SK-N-SH (cell line): ENCODE data around the gene LGI1. TPM values are rescaled to one million over a fixed set of nuclear protein-coding genes. Genes with fewer than 3 reads are reported as not detected.

Experiments
- CTCF ChIA-PET: fragments of 300-600, 350-600 bp; formaldehyde crosslinking; extraction: SDS; loops from one replicate; lab custom pipeline; 2021; lab: Yijun Ruan, JAX
- POLR2A ChIA-PET: fragments of 350-600 bp; sonication (Branson Sonifier 250); formaldehyde crosslinking; extraction: SDS; loops from one replicate; lab custom pipeline; 2020; ENCODE audit warnings: antibody characterized with exemption, inconsistent platforms; lab: Yijun Ruan, JAX
- DNase-seq: peaks from one replicate; pipeline ENCODE4 v3.0.0; 2012
- H2AFZ ChIP-seq: fragments of 200-600 bp; sonication (generic); 2 replicates; pipeline ENCODE4 v1.8.1; 2016; ENCODE audit warnings: antibody characterized with exemption, mild to moderate bottlenecking, low read depth
- H3F3A ChIP-seq: fragments of 200-600 bp; sonication (generic); replicated peaks from 2 replicates; pipeline ENCODE3; 2016; ENCODE audit warnings: antibody characterized with exemption, mild to moderate bottlenecking; ENCODE audit not compliant: insufficient read depth
- H3K27ac ChIP-seq, 2 experiments: fragments of 200-500 bp in 1 of 2; fragments of 200-600 bp in 1 of 2; sonication (Bioruptor generic) in 1 of 2; sonication (generic), shearing (Covaris generic) in 1 of 2; 2 replicates each; pipeline versions ENCODE4 v1.5.1 to v1.6.1; 2014 to 2016; ENCODE audit warnings: low read depth in 2 of 2, inconsistent platforms in 1 of 2, low read length in 1 of 2, mild to moderate bottlenecking in 1 of 2, mixed read lengths in 1 of 2
- H3K27me3 ChIP-seq: fragments of 200-600 bp; sonication (generic), shearing (Covaris generic); 2 replicates; pipeline ENCODE4 v1.6.1; 2016; ENCODE audit warnings: mixed run types; ENCODE audit not compliant: insufficient read depth
- H3K36me3 ChIP-seq, 2 experiments: fragments of 200-500 bp in 1 of 2; fragments of 200-600 bp in 1 of 2; sonication (Bioruptor generic) in 1 of 2; sonication (generic) in 1 of 2; replicated peaks in 1 of 2; 2 replicates each; pipeline versions ENCODE3 to v1.5.1; 2014 to 2016; ENCODE audit warnings: low read length in 1 of 2, mild to moderate bottlenecking in 1 of 2; ENCODE audit not compliant: insufficient read depth in 2 of 2, control insufficient read depth in 1 of 2
- H3K4me1 ChIP-seq, 2 experiments: fragments of 200-500 bp in 1 of 2; fragments of 200-600 bp in 1 of 2; sonication (Bioruptor generic) in 1 of 2; sonication (generic), shearing (Covaris generic) in 1 of 2; 2 replicates each; pipeline versions ENCODE4 v1.5.1 to v1.6.1; 2014 to 2016; ENCODE audit warnings: low read depth in 1 of 2, low read length in 1 of 2, mixed run types in 1 of 2; ENCODE audit not compliant: insufficient read depth in 2 of 2, control insufficient read depth in 1 of 2
- H3K4me2 ChIP-seq: fragments of 200-600 bp; sonication (generic), shearing (Covaris generic); 2 replicates; pipeline ENCODE4 v1.6.1; 2017; ENCODE audit warnings: mixed run types
- H3K4me3 ChIP-seq, 2 experiments: fragments of 200-500 bp in 1 of 2; fragments of 200-600 bp in 1 of 2; sonication (Bioruptor generic) in 1 of 2; sonication (generic), shearing (Covaris generic) in 1 of 2; 2 replicates each; pipeline versions ENCODE4 v1.5.1 to v1.8.1; 2014 to 2016; ENCODE audit warnings: low read depth in 2 of 2, inconsistent platforms in 1 of 2, low read length in 1 of 2, mild to moderate bottlenecking in 1 of 2, mixed read lengths in 1 of 2, moderate library complexity in 1 of 2
- H3K79me2 ChIP-seq: fragments of 200-600 bp; sonication (generic); 2 replicates; pipeline ENCODE4 v1.8.1; 2017; ENCODE audit warnings: mild to moderate bottlenecking; ENCODE audit not compliant: insufficient read depth
- H3K9ac ChIP-seq: fragments of 200-600 bp; sonication (generic); 2 replicates; pipeline ENCODE4 v1.6.1; 2017; ENCODE audit warnings: mixed run types
- H3K9me2 ChIP-seq: fragments of 200-600 bp; sonication (generic); 2 replicates; pipeline ENCODE4 v1.6.1; 2017; ENCODE audit warnings: mixed run types
- H3K9me3 ChIP-seq: fragments of 200-600 bp; sonication (generic); 2 replicates; pipeline ENCODE4 v1.6.1; 2017; ENCODE audit warnings: mixed run types, mild to moderate bottlenecking, moderate library complexity
- H4K20me1 ChIP-seq: fragments of 200-600 bp; sonication (generic); 2 replicates; pipeline ENCODE4 v1.6.1; 2017; ENCODE audit warnings: mild to moderate bottlenecking, mixed run types; ENCODE audit not compliant: insufficient read depth
- CHD2 ChIP-seq: fragments of 150-350 bp; IDR thresholded peaks from 2 replicates; pipeline ENCODE4 v1.6.1; 2018; ENCODE audit warnings: low read length; ENCODE audit not compliant: partially characterized antibody
- CTCF ChIP-seq: fragments of 200-600 bp; sonication (generic); IDR thresholded peaks from 2 replicates; pipeline ENCODE4 v1.6.1; 2017; ENCODE audit warnings: antibody characterized with exemption, mild to moderate bottlenecking, moderate library complexity
- ELF1 ChIP-seq: IDR thresholded peaks from 2 replicates; pipeline ENCODE4 v1.4.0; 2012
- EP300 ChIP-seq, 2 experiments: IDR thresholded peaks; 2 replicates each; pipeline versions ENCODE4 v1.4.0 to v1.6.1; 2012; ENCODE audit warnings: borderline replicate concordance in 1 of 2, low read depth in 1 of 2, low read length in 1 of 2
- FOSL2 ChIP-seq: IDR thresholded peaks from 2 replicates; pipeline ENCODE4 v1.4.0; 2012; ENCODE audit warnings: low read depth, mild to moderate bottlenecking, moderate library complexity, borderline replicate concordance
- FOXJ3 ChIP-seq: sonication (generic); formaldehyde crosslinking; IDR thresholded peaks from 2 replicates; pipeline ENCODE4 v1.5.1; 2020; ENCODE audit warnings: mild to moderate bottlenecking, missing genetic modification reagents
- FOXM1 ChIP-seq: IDR thresholded peaks from 2 replicates; pipeline ENCODE4 v1.4.0; 2012; ENCODE audit warnings: low read depth, mild to moderate bottlenecking
- GATA2 ChIP-seq: sonication (generic); formaldehyde crosslinking; IDR thresholded peaks from 2 replicates; pipeline ENCODE4 v1.5.0; 2020; ENCODE audit warnings: mild to moderate bottlenecking, missing genetic modification reagents
- JUND ChIP-seq: IDR thresholded peaks from 2 replicates; pipeline ENCODE4 v1.4.0; 2012
- MEF2A ChIP-seq: IDR thresholded peaks from 2 replicates; pipeline ENCODE4 v1.4.0; 2012; ENCODE audit warnings: low read depth, borderline replicate concordance
- NFIC ChIP-seq: IDR thresholded peaks from 2 replicates; pipeline ENCODE4 v1.4.0; 2012; ENCODE audit warnings: borderline replicate concordance
- PBX3 ChIP-seq: IDR thresholded peaks from 2 replicates; pipeline ENCODE4; 2012
- RFX5 ChIP-seq: IDR thresholded peaks from 2 replicates; pipeline ENCODE4 v1.6.1; 2012; ENCODE audit warnings: mild to moderate bottlenecking, improper control_type of control experiment, low read length
- RXRA ChIP-seq: IDR thresholded peaks from 2 replicates; pipeline ENCODE4 v1.4.0; 2012; ENCODE audit warnings: low read depth, mild to moderate bottlenecking, borderline replicate concordance
- SMC3 ChIP-seq: IDR thresholded peaks from 2 replicates; pipeline ENCODE4 v1.6.1; 2012; ENCODE audit warnings: low read depth, low read length, improper control_type of control experiment
- YY1 ChIP-seq: IDR thresholded peaks from 2 replicates; pipeline ENCODE4 v1.4.0; 2012; ENCODE audit warnings: low read depth, mild to moderate bottlenecking
- ZBTB33 ChIP-seq: IDR thresholded peaks from 2 replicates; pipeline ENCODE4 v1.4.0; 2012; ENCODE audit warnings: low read depth, borderline replicate concordance
- WGBS: methylation state at CpG from one replicate; pipeline ENCODE4 v1.1.6; 2017; ENCODE audit warnings: low lambda C conversion rate; 5-methylcytosine and 5-hydroxymethylcytosine counted together
- polyA plus RNA-seq, 3 experiments: library from polyadenylated mRNA; depleted of rRNA; stranded (reverse); fragments of >200 nt; gene quantifications; 2 replicates each; pipeline ENCODE4 v1.2.3, GENCODE V29; 2012

The LGI1 gene
- polyA plus RNA-seq, 1 of the 3 experiments (the other 2 are of a cell fraction), result 0.03 TPM

GRCh38 chr10:93768892-93769291, 11.2 kb downstream of the LGI1 start (continued):
- TF ChIP-seq PBX3 (no peak), JUND (no peak), SMC3 (no peak), ELF1 (no peak), EP300 (IDR thresholded peaks at IDR 0.05; ENCODE audit: borderline replicate concordance in 1 of 2, low read depth in 1 of 2, low read length in 1 of 2) (no peak), FOXM1 (no peak), GATA2 (CRISPR knock-in tag) (no peak), MEF2A (no peak)

GRCh38 chr10:93771354-93771753, 13.6 kb downstream of the LGI1 start:
- Histone ChIP-seq H3K9me2 (no peaks in the 10 kb centered on the region), H3K4me1 (no peaks in the 10 kb centered on the region), H3K36me3 (no peaks in the 10 kb centered on the region), H3K27me3 (no peaks in the 10 kb centered on the region; the same call in 1 of the 2 replicates), H3K4me2 (no peak overlapping the region), H2AFZ (no peak overlapping the region), H4K20me1 (no peaks in the 10 kb centered on the region), H3K79me2 (no peaks in the 10 kb centered on the region), H3F3A (no peaks in the 10 kb centered on the region), H3K27ac (no peak overlapping the region), H3K9ac (no peak overlapping the region), H3K9me3 (no peaks in the 10 kb centered on the region), H3K4me3 (no peak overlapping the region)
- no peak for TF ChIP-seq JUND
- TF ChIP-seq RFX5, result no peak
- TF ChIP-seq FOSL2, result no peak
- TF ChIP-seq FOXJ3 (CRISPR knock-in tag), result no peak
- TF ChIP-seq FOXM1, result no peak
- TF ChIP-seq CTCF, result no peak
- TF ChIP-seq CHD2, result no peak
- no peak for TF ChIP-seq NFIC
- no peak for TF ChIP-seq RXRA
- TF ChIP-seq YY1, result no peak
- no peak for TF ChIP-seq ZBTB33
- TF ChIP-seq GATA2 (CRISPR knock-in tag), result no peak
- no peak for DNase-seq
- 77% methylated on average over 7 of the region's 7 CpGs for WGBS
- ChIA-PET CTCF (no interaction called here), POLR2A (no interaction called here)
